Neural cell (in vitro differentiated cells): Measurements from ENCODE around the gene CASP10. TPM values are rescaled to one million over a fixed set of nuclear protein-coding genes. Genes with fewer than 3 reads are reported as not detected.

Experiments used
- H2AFZ ChIP-seq: fragments of 200-600, 300-800 bp; sonication (generic), shearing (Covaris generic); 2 replicates; pipeline ENCODE4 v1.6.0; 2014; ENCODE audit warnings: low read depth, mild to moderate bottlenecking, antibody characterized with exemption, low read length, moderate library complexity
- H3F3A ChIP-seq: fragments of 200-600 bp; shearing (Covaris generic); 2 replicates; pipeline ENCODE4 v1.6.1; 2016; ENCODE audit warnings: mild to moderate bottlenecking, moderate library complexity, mixed read lengths, antibody characterized with exemption, low read length; ENCODE audit not compliant: insufficient read depth, poor library complexity, severe bottlenecking
- H3K27ac ChIP-seq: fragments of 200-600, 300-800 bp; sonication (generic), shearing (Covaris generic); 2 replicates; pipeline ENCODE4 v1.5.1; 2014; ENCODE audit warnings: mild to moderate bottlenecking, low read length, moderate library complexity
- H3K27me3 ChIP-seq: fragments of 300-800, 200-600 bp; sonication (generic), shearing (Covaris generic); 2 replicates; pipeline ENCODE4 v1.6.0; 2014; ENCODE audit warnings: mild to moderate bottlenecking, low read depth, low read length, moderate library complexity; ENCODE audit not compliant: insufficient read depth
- H3K36me3 ChIP-seq: fragments of 300-800, 200-600 bp; sonication (generic), shearing (Covaris generic); 2 replicates; pipeline ENCODE4 v1.5.1; 2014; ENCODE audit warnings: mild to moderate bottlenecking, antibody characterized with exemption, low read length, moderate library complexity; ENCODE audit not compliant: insufficient read depth
- H3K4me2 ChIP-seq: fragments of 300-800, 200-600 bp; sonication (generic), shearing (Covaris generic); 2 replicates; pipeline ENCODE4 v1.6.0; 2014; ENCODE audit warnings: mild to moderate bottlenecking, low read length
- H3K4me3 ChIP-seq: fragments of 300-800, 200-600 bp; sonication (generic), shearing (Covaris generic); 2 replicates; pipeline ENCODE4 v1.5.1; 2014; ENCODE audit warnings: mild to moderate bottlenecking, low read length, moderate library complexity
- H3K79me2 ChIP-seq: fragments of 200-600 bp; shearing (Covaris generic); replicated peaks from 2 replicates; pipeline ENCODE4 v1.6.0; 2014; ENCODE audit warnings: mild to moderate bottlenecking, low read length, moderate library complexity; ENCODE audit not compliant: insufficient read depth
- H3K9ac ChIP-seq: fragments of 300-800, 200-600 bp; sonication (generic), shearing (Covaris generic); 2 replicates; pipeline ENCODE4 v1.6.1; 2016; ENCODE audit warnings: mild to moderate bottlenecking, low read length, mixed read lengths
- H3K9me2 ChIP-seq: fragments of 200-600 bp; shearing (Covaris generic); 2 replicates; pipeline ENCODE4 v1.6.1; 2016; ENCODE audit warnings: mild to moderate bottlenecking, low read length, mixed read lengths; ENCODE audit not compliant: insufficient read depth
- H3K9me3 ChIP-seq: fragments of 200-600, 300-800 bp; sonication (generic), shearing (Covaris generic); 2 replicates; pipeline ENCODE4 v1.6.1; 2016; ENCODE audit warnings: mild to moderate bottlenecking, mixed run types, low read length, moderate library complexity, mixed read lengths
- H4K20me1 ChIP-seq: fragments of 200-600 bp; shearing (Covaris generic); 2 replicates; pipeline ENCODE4 v1.6.1; 2016; ENCODE audit warnings: mild to moderate bottlenecking, mixed run types; ENCODE audit not compliant: insufficient read depth
- EP300 ChIP-seq: fragments of 450-650 bp; conservative IDR thresholded peaks from 2 replicates; pipeline ENCODE4 v1.6.1; 2014; ENCODE audit warnings: antibody characterized with exemption, mild to moderate bottlenecking, moderate library complexity; ENCODE audit not compliant: poor library complexity, severe bottlenecking
- EZH2 ChIP-seq: fragments of 200-600, 300-800 bp; shearing (Covaris generic), sonication (generic); IDR thresholded peaks from 2 replicates; pipeline ENCODE4 v1.6.1; 2014; ENCODE audit warnings: antibody characterized with exemption, low read length, borderline replicate concordance, mild to moderate bottlenecking; ENCODE audit not compliant: insufficient read depth, poor library complexity, severe bottlenecking
- MXI1 ChIP-seq: fragments of 450-650 bp; conservative IDR thresholded peaks from 2 replicates; pipeline ENCODE4 v1.6.1; 2014; ENCODE audit warnings: antibody characterized with exemption, mild to moderate bottlenecking; ENCODE audit not compliant: poor library complexity, severe bottlenecking
- POLR2AphosphoS5 ChIP-seq: IDR thresholded peaks from 2 replicates; pipeline ENCODE4 v1.6.1; 2012
- RAD21 ChIP-seq: fragments of 450-650 bp; conservative IDR thresholded peaks from 2 replicates; pipeline ENCODE4 v1.6.1; 2014; ENCODE audit warnings: antibody characterized with exemption, mild to moderate bottlenecking, moderate library complexity
- SMC3 ChIP-seq: fragments of 450-650 bp; conservative IDR thresholded peaks from 2 replicates; pipeline ENCODE4 v1.6.1; 2014; ENCODE audit warnings: antibody characterized with exemption, mild to moderate bottlenecking, moderate library complexity; ENCODE audit not compliant: poor library complexity
- TAF1 ChIP-seq: IDR thresholded peaks from 2 replicates; pipeline ENCODE4 v1.6.1; 2012; ENCODE audit warnings: low read depth
- polyA plus RNA-seq: library from polyadenylated mRNA; depleted of rRNA; stranded (reverse); fragments of >200 nt; gene quantifications from 2 replicates; pipeline ENCODE4 v1.2.3, GENCODE V29; 2014
- TF ChIP-seq, protein P1 (sequence below): fragments of 450-650 bp; IDR thresholded peaks from 2 replicates; pipeline ENCODE4 v1.5.1; 2014; ENCODE audit warnings: antibody characterized with exemption, mild to moderate bottlenecking, moderate library complexity; ENCODE audit not compliant: poor library complexity, severe bottlenecking
- TF ChIP-seq, protein P2 (sequence below): IDR thresholded peaks from 2 replicates; pipeline ENCODE4 v1.6.1; 2012; ENCODE audit warnings: borderline replicate concordance

Gene CASP10
- polyA plus RNA-seq, 1 donor from 2014 or later, result not detected

DNA sequence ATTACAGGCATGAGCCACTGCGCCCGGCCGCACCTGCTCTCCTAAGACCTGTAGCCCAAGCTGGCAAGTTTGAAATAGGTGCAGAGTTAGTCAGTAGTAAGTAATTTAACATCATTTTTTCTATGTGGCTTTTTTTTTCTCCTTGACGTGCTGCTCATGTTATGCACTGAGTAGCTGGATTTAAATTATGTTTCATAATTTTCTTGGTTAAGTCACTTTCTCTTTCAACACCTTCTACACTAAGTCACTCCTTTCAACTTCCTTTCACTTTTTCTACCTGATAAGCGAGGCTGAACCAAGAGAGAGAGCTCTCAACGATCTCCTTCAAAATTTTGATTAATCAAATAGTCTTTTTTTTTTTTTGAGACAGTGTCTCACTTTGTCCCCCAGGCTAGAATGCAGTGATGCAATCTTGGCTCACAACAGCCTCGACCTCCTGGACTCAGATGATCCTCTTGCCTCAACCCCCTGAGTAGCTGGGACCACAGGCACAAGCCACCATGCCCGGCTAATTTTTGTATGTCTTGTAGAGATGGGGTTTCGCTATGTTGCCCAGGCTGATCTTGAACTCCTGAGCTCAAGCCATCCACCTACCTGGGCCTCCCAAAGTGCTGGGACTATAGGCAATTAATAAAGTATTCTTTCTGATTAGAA lies 90.5 kb downstream of the CASP10 start:
- TF ChIP-seq TAF1, result no peak
- no peak for TF ChIP-seq EZH2
- TF ChIP-seq, protein P1, sequence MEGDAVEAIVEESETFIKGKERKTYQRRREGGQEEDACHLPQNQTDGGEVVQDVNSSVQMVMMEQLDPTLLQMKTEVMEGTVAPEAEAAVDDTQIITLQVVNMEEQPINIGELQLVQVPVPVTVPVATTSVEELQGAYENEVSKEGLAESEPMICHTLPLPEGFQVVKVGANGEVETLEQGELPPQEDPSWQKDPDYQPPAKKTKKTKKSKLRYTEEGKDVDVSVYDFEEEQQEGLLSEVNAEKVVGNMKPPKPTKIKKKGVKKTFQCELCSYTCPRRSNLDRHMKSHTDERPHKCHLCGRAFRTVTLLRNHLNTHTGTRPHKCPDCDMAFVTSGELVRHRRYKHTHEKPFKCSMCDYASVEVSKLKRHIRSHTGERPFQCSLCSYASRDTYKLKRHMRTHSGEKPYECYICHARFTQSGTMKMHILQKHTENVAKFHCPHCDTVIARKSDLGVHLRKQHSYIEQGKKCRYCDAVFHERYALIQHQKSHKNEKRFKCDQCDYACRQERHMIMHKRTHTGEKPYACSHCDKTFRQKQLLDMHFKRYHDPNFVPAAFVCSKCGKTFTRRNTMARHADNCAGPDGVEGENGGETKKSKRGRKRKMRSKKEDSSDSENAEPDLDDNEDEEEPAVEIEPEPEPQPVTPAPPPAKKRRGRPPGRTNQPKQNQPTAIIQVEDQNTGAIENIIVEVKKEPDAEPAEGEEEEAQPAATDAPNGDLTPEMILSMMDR, result no peak
- TF ChIP-seq MXI1, result no peak
- TF ChIP-seq POLR2AphosphoS5, result no peak
- no peak for TF ChIP-seq EP300
- TF ChIP-seq, protein P2, sequence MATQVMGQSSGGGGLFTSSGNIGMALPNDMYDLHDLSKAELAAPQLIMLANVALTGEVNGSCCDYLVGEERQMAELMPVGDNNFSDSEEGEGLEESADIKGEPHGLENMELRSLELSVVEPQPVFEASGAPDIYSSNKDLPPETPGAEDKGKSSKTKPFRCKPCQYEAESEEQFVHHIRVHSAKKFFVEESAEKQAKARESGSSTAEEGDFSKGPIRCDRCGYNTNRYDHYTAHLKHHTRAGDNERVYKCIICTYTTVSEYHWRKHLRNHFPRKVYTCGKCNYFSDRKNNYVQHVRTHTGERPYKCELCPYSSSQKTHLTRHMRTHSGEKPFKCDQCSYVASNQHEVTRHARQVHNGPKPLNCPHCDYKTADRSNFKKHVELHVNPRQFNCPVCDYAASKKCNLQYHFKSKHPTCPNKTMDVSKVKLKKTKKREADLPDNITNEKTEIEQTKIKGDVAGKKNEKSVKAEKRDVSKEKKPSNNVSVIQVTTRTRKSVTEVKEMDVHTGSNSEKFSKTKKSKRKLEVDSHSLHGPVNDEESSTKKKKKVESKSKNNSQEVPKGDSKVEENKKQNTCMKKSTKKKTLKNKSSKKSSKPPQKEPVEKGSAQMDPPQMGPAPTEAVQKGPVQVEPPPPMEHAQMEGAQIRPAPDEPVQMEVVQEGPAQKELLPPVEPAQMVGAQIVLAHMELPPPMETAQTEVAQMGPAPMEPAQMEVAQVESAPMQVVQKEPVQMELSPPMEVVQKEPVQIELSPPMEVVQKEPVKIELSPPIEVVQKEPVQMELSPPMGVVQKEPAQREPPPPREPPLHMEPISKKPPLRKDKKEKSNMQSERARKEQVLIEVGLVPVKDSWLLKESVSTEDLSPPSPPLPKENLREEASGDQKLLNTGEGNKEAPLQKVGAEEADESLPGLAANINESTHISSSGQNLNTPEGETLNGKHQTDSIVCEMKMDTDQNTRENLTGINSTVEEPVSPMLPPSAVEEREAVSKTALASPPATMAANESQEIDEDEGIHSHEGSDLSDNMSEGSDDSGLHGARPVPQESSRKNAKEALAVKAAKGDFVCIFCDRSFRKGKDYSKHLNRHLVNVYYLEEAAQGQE, result no peak
- Histone ChIP-seq H3K4me2 (no peak overlapping the region), H2AFZ (no peak overlapping the region), H3K9me3 (no peaks in the 10 kb centered on the region), H3K4me3 (no peak overlapping the region), H3K79me2 (no peaks in the 10 kb centered on the region), H4K20me1 (no peaks in the 10 kb centered on the region), H3K27ac (no peak overlapping the region), H3F3A (no peaks in the 10 kb centered on the region), H3K9ac (no peak overlapping the region), H3K9me2 (no peaks in the 10 kb centered on the region), H3K27me3 (no peaks in the 10 kb centered on the region), H3K36me3 (no peaks in the 10 kb centered on the region)

DNA sequence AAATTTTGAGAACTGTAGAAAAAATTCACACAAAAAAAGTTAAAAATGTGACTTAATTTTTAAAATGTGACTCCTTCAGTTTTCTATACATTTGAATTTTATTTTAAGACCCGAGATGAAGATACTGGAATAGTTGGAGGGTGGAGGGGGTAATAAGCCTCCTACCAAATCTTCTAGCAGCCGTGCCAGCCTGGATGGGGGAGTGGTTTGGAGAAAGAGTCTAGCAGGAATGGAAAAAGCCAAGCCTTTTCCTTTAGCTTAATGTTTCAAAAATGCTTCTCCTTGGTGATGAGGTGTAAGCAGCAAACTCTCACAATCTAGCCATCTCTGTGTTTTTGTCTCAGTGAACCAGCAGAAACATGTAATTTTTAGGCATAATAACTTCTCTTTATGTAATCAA lies 92.1 kb downstream of the CASP10 start:
- H2AFZ ChIP-seq, result no peak overlapping the region
- H3F3A ChIP-seq, result no peaks in the 10 kb centered on the region
- no peak overlapping the region for H3K4me3 ChIP-seq
- no peaks in the 10 kb centered on the region for H3K36me3 ChIP-seq
- H4K20me1 ChIP-seq, result no peaks in the 10 kb centered on the region
- no peaks in the 10 kb centered on the region for H3K27me3 ChIP-seq
- H3K79me2 ChIP-seq, result no peaks in the 10 kb centered on the region
- H3K9ac ChIP-seq, result no peak overlapping the region
- no peaks in the 10 kb centered on the region for H3K9me2 ChIP-seq
- H3K4me2 ChIP-seq, result no peak overlapping the region
- no peak overlapping the region for H3K27ac ChIP-seq
- H3K9me3 ChIP-seq, result no peaks in the 10 kb centered on the region
- no peak for TF ChIP-seq EP300
- TF ChIP-seq MXI1, result no peak
- no peak for TF ChIP-seq RAD21
- no peak for TF ChIP-seq SMC3
- TF ChIP-seq, protein P2, result no peak
- no peak for TF ChIP-seq TAF1
- TF ChIP-seq EZH2, result no peak
- TF ChIP-seq, protein P1, result no peak
- no peak for TF ChIP-seq POLR2AphosphoS5
